Liver (tissue), 9 donors: ENCODE results near the gene FAM13C. TPM values are rescaled to one million over a fixed set of nuclear protein-coding genes. Genes with fewer than 3 reads are reported as not detected.

Source experiments
- DNase-seq: peaks from one replicate; pipeline ENCODE4 v3.0.0-alpha.2; 2017; ENCODE audit warnings: low spot score
- H3K27ac ChIP-seq, 2 donors: one replicate each; pipeline ENCODE4 v1.7.0; 2013; ENCODE audit warnings: inconsistent platforms in 2 of 2, low read length in 2 of 2, control low read depth in 1 of 2, low read depth in 1 of 2, mild to moderate bottlenecking in 1 of 2
- H3K27me3 ChIP-seq, 4 donors: one replicate each; pipeline versions ENCODE4 v1.6.1 to v1.7.0; 2013; ENCODE audit warnings: low read length in 3 of 4, inconsistent platforms in 1 of 4, mild to moderate bottlenecking in 1 of 4, moderate library complexity in 1 of 4; ENCODE audit not compliant: control insufficient read depth in 4 of 4, insufficient read depth in 4 of 4
- H3K36me3 ChIP-seq, 4 donors: one replicate each; pipeline versions ENCODE4 v1.6.1 to v1.7.0; 2013; ENCODE audit warnings: low read length in 3 of 4, mild to moderate bottlenecking in 3 of 4, low read depth in 1 of 4, moderate library complexity in 1 of 4; ENCODE audit not compliant: control insufficient read depth in 4 of 4, insufficient read depth in 3 of 4
- H3K4me1 ChIP-seq, 4 donors: one replicate each; pipeline versions ENCODE4 v1.6.1 to v1.7.0; 2013; ENCODE audit warnings: low read length in 3 of 4, mild to moderate bottlenecking in 3 of 4, moderate library complexity in 1 of 4; ENCODE audit not compliant: control insufficient read depth in 4 of 4, insufficient read depth in 4 of 4
- H3K4me3 ChIP-seq, 3 donors: one replicate each; pipeline versions ENCODE4 v1.6.1 to v1.7.0; 2013; ENCODE audit warnings: low read length in 3 of 3, control low read depth in 1 of 3, low read depth in 1 of 3, mild to moderate bottlenecking in 1 of 3
- H3K9ac ChIP-seq, 2 donors: one replicate each; pipeline ENCODE4 v1.7.0; 2013; ENCODE audit warnings: low read length in 2 of 2, mild to moderate bottlenecking in 2 of 2, moderate library complexity in 2 of 2, control low read depth in 1 of 2, low read depth in 1 of 2
- H3K9me3 ChIP-seq, 4 donors: one replicate each; pipeline versions ENCODE4 v1.6.1 to v1.7.0; 2013; ENCODE audit warnings: low read length in 3 of 4; ENCODE audit not compliant: control insufficient read depth in 4 of 4
- EGR1 ChIP-seq, 2 donors: IDR thresholded peaks; 2 replicates each; pipeline ENCODE4 v1.6.1; 2016 to 2018; ENCODE audit warnings: antibody characterized with exemption in 2 of 2, low read depth in 2 of 2
- FOXA1 ChIP-seq: IDR thresholded peaks from 2 replicates; pipeline ENCODE4 v1.6.1; 2016; ENCODE audit warnings: antibody characterized with exemption
- FOXA2 ChIP-seq: IDR thresholded peaks from 2 replicates; pipeline ENCODE4 v1.6.1; 2016; ENCODE audit warnings: antibody characterized with exemption
- JUND ChIP-seq, 2 donors: IDR thresholded peaks; 2 replicates each; pipeline ENCODE4 v1.6.1; 2016; ENCODE audit warnings: antibody characterized with exemption in 2 of 2
- NR2F2 ChIP-seq: IDR thresholded peaks from 2 replicates; pipeline ENCODE4 v1.6.1; 2016; ENCODE audit warnings: antibody characterized with exemption
- RAD21 ChIP-seq, 2 donors: IDR thresholded peaks; 2 replicates each; pipeline ENCODE4 v1.6.1; 2016; ENCODE audit warnings: antibody characterized with exemption in 2 of 2, mild to moderate bottlenecking in 2 of 2
- SP1 ChIP-seq: IDR thresholded peaks from 2 replicates; pipeline ENCODE4 v1.6.1; 2018; ENCODE audit warnings: antibody characterized with exemption, mild to moderate bottlenecking
- TAF1 ChIP-seq: conservative IDR thresholded peaks from 2 replicates; pipeline ENCODE4 v1.6.1; 2016; ENCODE audit warnings: antibody characterized with exemption, mild to moderate bottlenecking
- YY1 ChIP-seq: IDR thresholded peaks from 2 replicates; pipeline ENCODE4 v1.6.1; 2016; ENCODE audit warnings: antibody characterized with exemption, mild to moderate bottlenecking
- WGBS: extraction: QIAGEN DNeasy Blood & Tissue Kit; methylation state at CpG from one replicate; pipeline ENCODE4 v1.1.7; 2013; 5-methylcytosine and 5-hydroxymethylcytosine counted together
- polyA plus RNA-seq, 2 donors: library from polyadenylated mRNA; stranded (reverse) in 1 of 2; unstranded in 1 of 2; fragments of 200-250 nt in 1 of 2; fragments of >200 nt in 1 of 2; fragmentation: Nextera tagmentation in 1 of 2; extraction: Ambion mirVana in 1 of 2; gene quantifications; one replicate each; pipeline versions ENCODE4 v1.2.1 to v1.2.3, GENCODE V29; 2013 to 2015
- total RNA-seq, 2 donors: library from RNA; depleted of rRNA; stranded (reverse); fragments of >200 nt; gene quantifications; one replicate each; pipeline ENCODE4 v1.2.3, GENCODE V29; 2014
- TF ChIP-seq, protein P1 (sequence below): IDR thresholded peaks from 2 replicates; pipeline ENCODE4 v1.6.1; 2016; ENCODE audit warnings: antibody characterized with exemption, mild to moderate bottlenecking
- TF ChIP-seq, protein P2 (sequence below): fragments of 150-350 bp; IDR thresholded peaks from 2 replicates; pipeline ENCODE4 v1.5.1; 2017; ENCODE audit warnings: improper control_type of control experiment, low read depth, low read length; ENCODE audit not compliant: missing input control
- TF ChIP-seq, protein P3 (sequence below): IDR thresholded peaks from 2 replicates; pipeline ENCODE4 v1.6.1; 2016; ENCODE audit warnings: antibody characterized with exemption
- TF ChIP-seq, protein P4 (sequence below): IDR thresholded peaks from 2 replicates; pipeline ENCODE4 v1.6.1; 2016; ENCODE audit warnings: antibody characterized with exemption
- donor health status: healthy.
- donor health status: healthy.
- donor health status: healthy.
- donor health status: healthy.
- donor health status: healthy.

FAM13C gene
- total and polyA plus RNA-seq, 4 donors: 0.87 to 2.4 (median 2.1) TPM

DNA sequence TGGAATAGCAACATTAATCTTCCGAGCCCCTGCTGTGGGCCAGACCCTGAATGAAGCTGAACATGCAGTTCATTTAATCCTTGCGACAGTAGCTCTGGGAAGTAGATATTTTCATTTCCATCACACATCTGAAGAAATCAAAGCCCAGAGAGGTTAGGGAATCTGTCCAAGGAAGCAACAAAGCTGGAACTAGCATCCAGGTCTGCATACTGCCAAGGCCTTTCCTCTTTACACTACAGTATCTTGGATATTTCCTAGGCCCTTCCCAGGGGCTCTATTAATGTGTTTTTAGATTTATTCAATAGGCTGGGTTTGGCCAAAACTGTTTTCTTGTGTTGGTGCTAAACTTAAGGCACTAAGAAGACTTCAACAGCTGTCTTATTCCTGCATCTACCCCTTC, 48.1 kb downstream of the FAM13C start:
- Histone ChIP-seq H3K9ac (no peak overlapping the region), H3K4me1 (peaks cover 0 to 20% (median 5%) of the 10 kb centered on the region in 4 donors), H3K4me3 (no peak overlapping the region), H3K9me3 (no peaks in the 10 kb centered on the region), H3K27me3 (no peaks in the 10 kb centered on the region), H3K36me3 (no peaks in the 10 kb centered on the region), H3K27ac (no peak overlapping the region)
- 95% methylated on average over 2 of the region's 2 CpGs for WGBS
- TF ChIP-seq, protein P1, sequence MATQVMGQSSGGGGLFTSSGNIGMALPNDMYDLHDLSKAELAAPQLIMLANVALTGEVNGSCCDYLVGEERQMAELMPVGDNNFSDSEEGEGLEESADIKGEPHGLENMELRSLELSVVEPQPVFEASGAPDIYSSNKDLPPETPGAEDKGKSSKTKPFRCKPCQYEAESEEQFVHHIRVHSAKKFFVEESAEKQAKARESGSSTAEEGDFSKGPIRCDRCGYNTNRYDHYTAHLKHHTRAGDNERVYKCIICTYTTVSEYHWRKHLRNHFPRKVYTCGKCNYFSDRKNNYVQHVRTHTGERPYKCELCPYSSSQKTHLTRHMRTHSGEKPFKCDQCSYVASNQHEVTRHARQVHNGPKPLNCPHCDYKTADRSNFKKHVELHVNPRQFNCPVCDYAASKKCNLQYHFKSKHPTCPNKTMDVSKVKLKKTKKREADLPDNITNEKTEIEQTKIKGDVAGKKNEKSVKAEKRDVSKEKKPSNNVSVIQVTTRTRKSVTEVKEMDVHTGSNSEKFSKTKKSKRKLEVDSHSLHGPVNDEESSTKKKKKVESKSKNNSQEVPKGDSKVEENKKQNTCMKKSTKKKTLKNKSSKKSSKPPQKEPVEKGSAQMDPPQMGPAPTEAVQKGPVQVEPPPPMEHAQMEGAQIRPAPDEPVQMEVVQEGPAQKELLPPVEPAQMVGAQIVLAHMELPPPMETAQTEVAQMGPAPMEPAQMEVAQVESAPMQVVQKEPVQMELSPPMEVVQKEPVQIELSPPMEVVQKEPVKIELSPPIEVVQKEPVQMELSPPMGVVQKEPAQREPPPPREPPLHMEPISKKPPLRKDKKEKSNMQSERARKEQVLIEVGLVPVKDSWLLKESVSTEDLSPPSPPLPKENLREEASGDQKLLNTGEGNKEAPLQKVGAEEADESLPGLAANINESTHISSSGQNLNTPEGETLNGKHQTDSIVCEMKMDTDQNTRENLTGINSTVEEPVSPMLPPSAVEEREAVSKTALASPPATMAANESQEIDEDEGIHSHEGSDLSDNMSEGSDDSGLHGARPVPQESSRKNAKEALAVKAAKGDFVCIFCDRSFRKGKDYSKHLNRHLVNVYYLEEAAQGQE: no peak
- TF ChIP-seq, protein P2, sequence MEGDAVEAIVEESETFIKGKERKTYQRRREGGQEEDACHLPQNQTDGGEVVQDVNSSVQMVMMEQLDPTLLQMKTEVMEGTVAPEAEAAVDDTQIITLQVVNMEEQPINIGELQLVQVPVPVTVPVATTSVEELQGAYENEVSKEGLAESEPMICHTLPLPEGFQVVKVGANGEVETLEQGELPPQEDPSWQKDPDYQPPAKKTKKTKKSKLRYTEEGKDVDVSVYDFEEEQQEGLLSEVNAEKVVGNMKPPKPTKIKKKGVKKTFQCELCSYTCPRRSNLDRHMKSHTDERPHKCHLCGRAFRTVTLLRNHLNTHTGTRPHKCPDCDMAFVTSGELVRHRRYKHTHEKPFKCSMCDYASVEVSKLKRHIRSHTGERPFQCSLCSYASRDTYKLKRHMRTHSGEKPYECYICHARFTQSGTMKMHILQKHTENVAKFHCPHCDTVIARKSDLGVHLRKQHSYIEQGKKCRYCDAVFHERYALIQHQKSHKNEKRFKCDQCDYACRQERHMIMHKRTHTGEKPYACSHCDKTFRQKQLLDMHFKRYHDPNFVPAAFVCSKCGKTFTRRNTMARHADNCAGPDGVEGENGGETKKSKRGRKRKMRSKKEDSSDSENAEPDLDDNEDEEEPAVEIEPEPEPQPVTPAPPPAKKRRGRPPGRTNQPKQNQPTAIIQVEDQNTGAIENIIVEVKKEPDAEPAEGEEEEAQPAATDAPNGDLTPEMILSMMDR: no peak
- no peak for TF ChIP-seq YY1
- TF ChIP-seq, protein P3, sequence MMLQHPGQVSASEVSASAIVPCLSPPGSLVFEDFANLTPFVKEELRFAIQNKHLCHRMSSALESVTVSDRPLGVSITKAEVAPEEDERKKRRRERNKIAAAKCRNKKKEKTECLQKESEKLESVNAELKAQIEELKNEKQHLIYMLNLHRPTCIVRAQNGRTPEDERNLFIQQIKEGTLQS: no peak
- TF ChIP-seq EGR1 (IDR thresholded peaks at IDR 0.05; ENCODE audit: low read depth in 2 of 2): no peak
- no peak for DNase-seq

DNA sequence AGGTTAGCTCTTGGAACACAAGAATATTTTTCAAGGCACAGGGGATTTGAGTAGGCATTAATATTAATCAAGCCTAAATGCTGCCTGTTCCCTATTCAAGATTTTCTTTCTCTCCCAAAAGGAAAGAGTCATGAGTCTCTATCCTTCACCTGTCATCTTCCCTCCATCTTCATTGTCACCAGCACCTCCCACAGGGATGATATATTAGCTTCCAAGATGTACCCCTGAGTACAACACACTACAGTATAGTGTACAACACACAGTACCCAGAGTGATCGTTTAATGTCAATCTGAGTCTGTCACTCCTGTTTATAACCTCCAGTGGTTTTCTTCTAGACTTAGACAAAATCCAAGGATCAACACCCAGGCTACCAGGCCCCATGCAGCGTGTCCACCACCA, 50.1 kb downstream of the FAM13C start:
- Histone ChIP-seq H3K36me3 (no peaks in the 10 kb centered on the region), H3K9me3 (no peaks in the 10 kb centered on the region), H3K4me1 (peaks cover 0 to 18% (median 5%) of the 10 kb centered on the region in 4 donors), H3K4me3 (no peak overlapping the region), H3K9ac (no peak overlapping the region), H3K27ac (no peak overlapping the region), H3K27me3 (no peaks in the 10 kb centered on the region)
- TF ChIP-seq JUND (IDR thresholded peaks at IDR 0.05) (no peak), RAD21 (IDR thresholded peaks at IDR 0.05) (no peak), FOXA1 (no peak), FOXA2 (no peak), TAF1 (no peak), NR2F2 (no peak), SP1 (no peak)
- TF ChIP-seq, protein P4, sequence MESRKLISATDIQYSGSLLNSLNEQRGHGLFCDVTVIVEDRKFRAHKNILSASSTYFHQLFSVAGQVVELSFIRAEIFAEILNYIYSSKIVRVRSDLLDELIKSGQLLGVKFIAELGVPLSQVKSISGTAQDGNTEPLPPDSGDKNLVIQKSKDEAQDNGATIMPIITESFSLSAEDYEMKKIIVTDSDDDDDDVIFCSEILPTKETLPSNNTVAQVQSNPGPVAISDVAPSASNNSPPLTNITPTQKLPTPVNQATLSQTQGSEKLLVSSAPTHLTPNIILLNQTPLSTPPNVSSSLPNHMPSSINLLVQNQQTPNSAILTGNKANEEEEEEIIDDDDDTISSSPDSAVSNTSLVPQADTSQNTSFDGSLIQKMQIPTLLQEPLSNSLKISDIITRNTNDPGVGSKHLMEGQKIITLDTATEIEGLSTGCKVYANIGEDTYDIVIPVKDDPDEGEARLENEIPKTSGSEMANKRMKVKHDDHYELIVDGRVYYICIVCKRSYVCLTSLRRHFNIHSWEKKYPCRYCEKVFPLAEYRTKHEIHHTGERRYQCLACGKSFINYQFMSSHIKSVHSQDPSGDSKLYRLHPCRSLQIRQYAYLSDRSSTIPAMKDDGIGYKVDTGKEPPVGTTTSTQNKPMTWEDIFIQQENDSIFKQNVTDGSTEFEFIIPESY: no peak
- TF ChIP-seq, protein P2: no peak
- DNase-seq: no peak
- WGBS: 94% methylated on average over 2 of the region's 2 CpGs
